GM18858 (cell line): ENCODE results near the gene SPINDOC.
"Not testable (repeated sequence)": the region's sequence is repeated elsewhere in the genome, so short reads cannot be mapped to it uniquely, and the experiment has no call there.

Experiments
- ATAC-seq: cut with Tn5 transposase; IDR thresholded peaks from one replicate; pipeline ENCODE4 v1.9.1; 2021; ENCODE audit not compliant: unreplicated experiment

The SPINDOC gene

GRCh38 chr11:63849691-63850090 is 36.4 kb downstream of the SPINDOC start:
- ATAC-seq = no peak

- no peak for ATAC-seq
These were observed 37.7 kb downstream of the SPINDOC start for GRCh38 chr11:63850920-63851319.

- no peak for ATAC-seq
These were observed 38.1 kb downstream of the SPINDOC start for GRCh38 chr11:63851364-63851763.

GRCh38 chr11:63853476-63853875 is 40.2 kb downstream of the SPINDOC start:
- ATAC-seq = no peak

- ATAC-seq = no peak
These were observed 41.4 kb downstream of the SPINDOC start for GRCh38 chr11:63854696-63855095.

- ATAC-seq = no peak
These were observed 42.7 kb downstream of the SPINDOC start for GRCh38 chr11:63855975-63856374.

GRCh38 chr11:63858628-63859550 is 45.6 kb downstream of the SPINDOC start:
- ATAC-seq = no peak

GRCh38 chr11:63862923-63863322 is 49.7 kb downstream of the SPINDOC start:
- ATAC-seq = no peak

- ATAC-seq = not testable (repeated sequence)
These were observed 50.4 kb downstream of the SPINDOC start for GRCh38 chr11:63863620-63864019.

- ATAC-seq = peak; percentile 54
These were observed 53.0 kb downstream of the SPINDOC start for GRCh38 chr11:63866211-63866610.

- ATAC-seq = no peak
These were observed 54.3 kb downstream of the SPINDOC start for GRCh38 chr11:63867511-63867910.

GRCh38 chr11:63868399-63869064 is 55.3 kb downstream of the SPINDOC start:
- ATAC-seq = no peak

- no peak for ATAC-seq
These were observed 55.9 kb downstream of the SPINDOC start for GRCh38 chr11:63869171-63869591.

- ATAC-seq = no peak
These were observed 56.4 kb downstream of the SPINDOC start for GRCh38 chr11:63869683-63870082.

GRCh38 chr11:63870351-63871140 is 57.3 kb downstream of the SPINDOC start:
- ATAC-seq = no peak

- peak; percentile 91 for ATAC-seq
These were observed 58.9 kb downstream of the SPINDOC start for GRCh38 chr11:63871962-63872799.

- ATAC-seq = no peak
These were observed 59.5 kb downstream of the SPINDOC start for GRCh38 chr11:63872800-63873197.

- ATAC-seq = no peak
These were observed 60.1 kb downstream of the SPINDOC start for GRCh38 chr11:63873311-63873710.

- ATAC-seq = no peak
These were observed 61.3 kb downstream of the SPINDOC start for GRCh38 chr11:63874511-63874910.

GRCh38 chr11:63875506-63876065 is 62.3 kb downstream of the SPINDOC start:
- ATAC-seq = no peak
